BJ (cell line): ENCODE data around the gene ALKBH3. TPM values are rescaled to one million over a fixed set of nuclear protein-coding genes. Genes with fewer than 3 reads are reported as not detected.

ENCODE experiments used
- CTCF ChIA-PET: fragments of 350-600 bp; formaldehyde crosslinking; extraction: SDS; loops from one replicate; lab custom pipeline; 2021; ENCODE audit warnings: antibody characterized with exemption, inconsistent platforms; lab: Yijun Ruan, JAX
- POLR2A ChIA-PET: fragments of 300-600 bp; sonication (Branson Sonifier 250); formaldehyde crosslinking; extraction: SDS; loops from one replicate; lab custom pipeline; 2021; ENCODE audit warnings: antibody characterized with exemption; lab: Charles Lee
- DNase-seq: peaks from one replicate; pipeline ENCODE4 v3.0.0-alpha.2; 2011; ENCODE audit warnings: low read depth
- H3K27me3 ChIP-seq: 2 replicates; pipeline ENCODE4 v1.6.0; 2011; ENCODE audit warnings: low read length; ENCODE audit not compliant: control insufficient read depth, insufficient read depth
- H3K36me3 ChIP-seq: 2 replicates; pipeline ENCODE4 v1.5.1; 2011; ENCODE audit warnings: low read length; ENCODE audit not compliant: control insufficient read depth, insufficient read depth
- H3K4me3 ChIP-seq: 2 replicates; pipeline ENCODE4 v1.5.1; 2011; ENCODE audit warnings: low read depth, mild to moderate bottlenecking, control low read depth, low read length
- polyA plus RNA-seq: library from polyadenylated mRNA; depleted of rRNA; stranded (reverse); fragments of >200 nt; gene quantifications from 2 replicates; pipeline ENCODE4 v1.2.3, GENCODE V29; 2011
- TF ChIP-seq, protein P1 (sequence below): IDR thresholded peaks from 2 replicates; pipeline ENCODE4 v1.5.1; 2011; ENCODE audit warnings: low read depth, mild to moderate bottlenecking, control low read depth, inconsistent platforms, low read length, moderate library complexity; ENCODE audit not compliant: insufficient read depth

ALKBH3 gene
- polyA plus RNA-seq, 1 experiment, result 30.2 TPM

DNA sequence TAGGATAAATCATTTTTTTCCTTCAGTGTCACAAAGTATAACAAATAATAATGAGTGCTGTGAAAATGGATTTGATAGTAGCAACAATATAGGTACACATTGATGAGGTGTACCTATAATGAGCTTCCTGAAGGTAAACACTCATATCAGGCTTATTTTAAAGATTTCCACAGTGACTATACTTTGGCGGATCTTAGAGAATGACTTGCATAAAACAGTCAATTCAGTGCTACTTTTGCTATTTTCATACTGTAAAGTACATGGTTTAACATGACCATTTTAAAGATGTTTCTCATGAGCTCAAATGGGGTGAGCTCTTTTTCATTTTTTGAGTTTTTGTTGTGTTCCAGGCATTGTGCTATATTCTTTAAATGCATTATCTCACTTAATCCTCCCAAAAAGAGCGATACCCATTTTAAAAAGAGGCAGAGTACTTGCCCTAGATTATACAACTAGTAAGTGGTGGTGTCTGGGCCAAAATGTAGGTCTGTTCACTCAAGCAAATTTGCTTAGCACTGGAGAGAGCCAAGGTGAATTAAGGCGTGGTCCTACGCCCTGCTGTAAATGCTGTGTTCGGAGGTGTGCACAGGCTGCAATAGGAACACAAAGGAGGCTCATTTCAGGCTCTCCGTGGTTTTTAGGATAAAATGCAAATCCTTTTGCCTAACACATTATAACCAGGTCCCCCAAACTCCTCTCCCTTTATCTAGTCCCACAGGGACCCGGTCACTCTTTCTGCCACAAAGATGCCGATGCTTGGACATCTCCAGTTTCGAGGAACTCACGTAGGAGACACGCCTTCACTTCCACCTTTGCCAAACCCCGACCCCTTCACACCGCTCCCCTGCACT lies 617 bp upstream of the ALKBH3 start:
- Histone ChIP-seq H3K4me3 (peak overlapping the region; percentile 80), H3K27me3 (no peaks in the 10 kb centered on the region), H3K36me3 (no peaks in the 10 kb centered on the region)
- TF ChIP-seq, protein P1, sequence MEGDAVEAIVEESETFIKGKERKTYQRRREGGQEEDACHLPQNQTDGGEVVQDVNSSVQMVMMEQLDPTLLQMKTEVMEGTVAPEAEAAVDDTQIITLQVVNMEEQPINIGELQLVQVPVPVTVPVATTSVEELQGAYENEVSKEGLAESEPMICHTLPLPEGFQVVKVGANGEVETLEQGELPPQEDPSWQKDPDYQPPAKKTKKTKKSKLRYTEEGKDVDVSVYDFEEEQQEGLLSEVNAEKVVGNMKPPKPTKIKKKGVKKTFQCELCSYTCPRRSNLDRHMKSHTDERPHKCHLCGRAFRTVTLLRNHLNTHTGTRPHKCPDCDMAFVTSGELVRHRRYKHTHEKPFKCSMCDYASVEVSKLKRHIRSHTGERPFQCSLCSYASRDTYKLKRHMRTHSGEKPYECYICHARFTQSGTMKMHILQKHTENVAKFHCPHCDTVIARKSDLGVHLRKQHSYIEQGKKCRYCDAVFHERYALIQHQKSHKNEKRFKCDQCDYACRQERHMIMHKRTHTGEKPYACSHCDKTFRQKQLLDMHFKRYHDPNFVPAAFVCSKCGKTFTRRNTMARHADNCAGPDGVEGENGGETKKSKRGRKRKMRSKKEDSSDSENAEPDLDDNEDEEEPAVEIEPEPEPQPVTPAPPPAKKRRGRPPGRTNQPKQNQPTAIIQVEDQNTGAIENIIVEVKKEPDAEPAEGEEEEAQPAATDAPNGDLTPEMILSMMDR, result no peak
- CTCF ChIA-PET, result interaction anchor here (0.8 to 1.7 kb wide), 3 partner anchors 10 to 158 kb away, joined by 3 to 9 read pairs (median 3); no protein-coding TSS in a partner anchor
- POLR2A ChIA-PET, result no interaction called here
- DNase-seq, result no peak

DNA sequence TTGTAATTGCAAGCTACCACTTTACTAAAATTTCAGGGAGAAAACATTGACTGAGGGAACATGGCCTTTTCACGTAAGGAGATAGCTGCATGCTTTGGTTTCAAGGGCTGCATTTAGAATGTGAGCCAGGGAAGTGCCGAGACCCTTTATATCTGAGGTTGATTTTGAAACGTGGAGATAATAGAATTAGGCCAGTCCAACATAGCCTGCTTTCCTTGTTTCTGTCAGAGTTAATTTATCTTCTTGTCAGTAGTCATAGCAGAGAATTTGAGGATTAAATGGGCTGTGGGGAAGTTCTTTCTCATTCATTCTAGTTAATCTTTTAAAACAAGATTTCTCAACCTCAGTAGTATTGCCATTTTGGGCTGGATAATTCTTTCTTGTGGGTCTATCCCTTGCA lies 12.2 kb downstream of the ALKBH3 start:
- TF ChIP-seq, protein P1, result no peak
- POLR2A ChIA-PET, result no interaction called here
- Histone ChIP-seq H3K36me3 (peaks cover 5% of the 10 kb centered on the region), H3K4me3 (no peak overlapping the region), H3K27me3 (no peaks in the 10 kb centered on the region)
- CTCF ChIA-PET, result interaction anchor here (0.6 to 7.5 kb wide), 4 partner anchors 17 to 155 kb away, joined by 3 to 162 read pairs (median 6); no protein-coding TSS in a partner anchor
- no peak for DNase-seq

DNA sequence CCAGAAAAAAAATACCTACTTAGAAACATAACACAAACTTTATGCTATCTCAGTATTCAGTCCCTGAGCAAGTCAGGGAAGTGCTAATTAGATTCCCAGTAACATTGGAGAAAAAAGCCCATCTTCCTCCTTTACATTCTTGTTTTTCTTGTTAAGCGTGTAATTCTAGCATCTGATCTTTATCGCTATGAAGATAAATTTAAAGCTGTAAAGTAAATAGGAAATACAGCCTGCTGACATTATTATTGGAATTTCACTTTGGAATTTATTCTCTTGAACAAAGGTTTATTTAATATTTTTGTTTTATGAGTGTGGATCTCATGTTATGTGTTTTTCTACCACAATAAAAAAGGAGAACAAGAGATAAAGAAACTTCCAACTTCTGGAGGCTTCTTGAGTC lies 13.9 kb downstream of the ALKBH3 start:
- peaks cover 19% of the 10 kb centered on the region for H3K36me3 ChIP-seq
- H3K27me3 ChIP-seq, result no peaks in the 10 kb centered on the region
- H3K4me3 ChIP-seq, result no peak overlapping the region
- TF ChIP-seq, protein P1, result no peak
- no peak for DNase-seq
- ChIA-PET CTCF (interaction anchor here (2.3 kb wide), 1 partner anchor 15 kb away, joined by 8 read pairs; no protein-coding TSS in a partner anchor), POLR2A (no interaction called here)

DNA sequence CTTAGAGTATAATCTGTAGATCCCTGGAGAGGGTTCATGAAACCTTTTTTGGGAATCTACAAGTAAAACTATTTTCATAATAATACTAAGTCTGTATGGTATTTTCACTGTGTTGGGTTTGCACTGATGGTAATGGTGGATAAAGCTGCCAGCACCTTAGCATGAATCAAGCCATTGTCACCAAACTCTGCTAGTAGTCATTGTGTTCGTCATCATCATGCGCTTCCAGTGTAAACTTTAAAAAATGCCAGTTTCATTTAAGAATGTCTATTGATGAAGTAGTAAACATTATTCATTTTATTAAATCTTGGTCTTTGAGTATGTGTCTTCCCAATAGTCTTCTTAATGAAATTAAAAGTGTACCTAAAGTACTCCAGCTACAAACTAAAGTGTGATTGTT lies 15.0 kb downstream of the ALKBH3 start:
- DNase-seq, result no peak
- Histone ChIP-seq H3K36me3 (peaks cover 19% of the 10 kb centered on the region), H3K4me3 (no peak overlapping the region), H3K27me3 (no peaks in the 10 kb centered on the region)
- ChIA-PET POLR2A (no interaction called here), CTCF (interaction anchor here (1.4 kb wide), 1 partner anchor 49 kb away, joined by 8 read pairs; no protein-coding TSS in a partner anchor)
- TF ChIP-seq, protein P1, result no peak

DNA sequence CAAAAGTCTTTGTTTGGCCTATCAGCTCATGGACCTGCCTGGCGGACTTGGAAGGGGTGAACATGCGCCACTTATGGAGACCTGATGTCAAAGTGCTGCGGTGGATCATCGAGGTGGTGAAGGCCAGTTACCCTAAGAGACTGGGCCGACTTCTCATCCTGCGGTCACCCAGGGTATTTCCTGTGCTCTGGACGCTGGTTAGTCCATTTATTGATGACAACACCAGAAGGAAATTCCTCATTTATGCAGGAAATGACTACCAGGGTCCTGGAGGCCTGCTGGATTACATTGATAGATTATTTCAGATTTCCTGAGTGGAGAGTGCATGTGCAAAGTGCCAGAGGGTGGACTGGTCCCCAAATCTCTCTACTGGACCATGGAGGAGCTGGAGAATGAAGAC lies 17.9 kb downstream of the ALKBH3 start:
- no peaks in the 10 kb centered on the region for H3K27me3 ChIP-seq
- POLR2A ChIA-PET, result no interaction called here
- no peak for DNase-seq
- CTCF ChIA-PET, result interaction anchor here (2.1 kb wide), 1 partner anchor 9 kb away, joined by 7 read pairs; no protein-coding TSS in a partner anchor
- no peak overlapping the region for H3K4me3 ChIP-seq
- H3K36me3 ChIP-seq, result peaks cover 14% of the 10 kb centered on the region
- TF ChIP-seq, protein P1, result no peak
